Mammary epithelial cell (primary cell): ENCODE results near the gene CRYBB1.

ENCODE experiments used
- CTCF ChIP-seq, 2 donors: IDR thresholded peaks in 1 of 2; conservative IDR thresholded peaks in 1 of 2; 2 replicates each; pipeline ENCODE4 v1.5.1; 2011 to 2012; ENCODE audit warnings: inconsistent platforms in 2 of 2, low read length in 2 of 2, mild to moderate bottlenecking in 2 of 2, control low read depth in 1 of 2, low read depth in 1 of 2; ENCODE audit not compliant: insufficient read depth in 1 of 2; ENCODE audit errors: extremely low read depth in 1 of 2
- EZH2 ChIP-seq: IDR thresholded peaks from 2 replicates; pipeline ENCODE4 v1.6.1; 2012; ENCODE audit warnings: low read length, inconsistent platforms, borderline replicate concordance

GRCh38 chr22:26648011-26648497 lies 30.2 kb upstream of the CRYBB1 start:
- TF ChIP-seq CTCF (conservative IDR thresholded peaks at IDR 0.05 in 1 of 2, IDR thresholded peaks at IDR 0.05 in 1 of 2; ENCODE audit: extremely low read depth in 1 of 2, insufficient read depth in 1 of 2, low read depth in 1 of 2, low read length in 2 of 2) (no peak), EZH2 (no peak)
